OCI-LY3 (cell line): ENCODE measurements around the gene UBE2J1.

Experiments
- H2AFZ ChIP-seq: fragments of 200-600, 300-600 bp; shearing (Covaris generic); 2 replicates; pipeline ENCODE4 v1.6.0; 2014; ENCODE audit warnings: antibody characterized with exemption, low read depth, low read length
- H3K27ac ChIP-seq: fragments of 200-600, 300-600 bp; sonication (generic); 2 replicates; pipeline ENCODE4 v1.5.1; 2014; ENCODE audit warnings: mild to moderate bottlenecking, low read length, moderate library complexity, mixed read lengths
- H3K27me3 ChIP-seq: fragments of 200-600, 300-600 bp; sonication (generic); 2 replicates; pipeline ENCODE4 v1.6.1; 2014; ENCODE audit warnings: low read depth, low read length, mixed read lengths
- H3K36me3 ChIP-seq: fragments of 200-600, 300-600 bp; sonication (generic); replicated peaks from 2 replicates; pipeline ENCODE3; 2014; ENCODE audit warnings: low read depth, low read length, mixed read lengths
- H3K4me1 ChIP-seq: fragments of 300-600, 200-600 bp; sonication (generic); 2 replicates; pipeline ENCODE4 v1.6.1; 2014; ENCODE audit warnings: low read length, mixed read lengths
- H3K4me2 ChIP-seq: fragments of 200-600, 300-600 bp; sonication (generic); 2 replicates; pipeline ENCODE4 v1.6.1; 2014; ENCODE audit warnings: low read length, mixed read lengths
- H3K4me3 ChIP-seq: fragments of 300-600, 200-600 bp; sonication (generic); 2 replicates; pipeline ENCODE4 v1.5.1; 2014; ENCODE audit warnings: antibody characterized with exemption, mild to moderate bottlenecking, low read length, moderate library complexity
- H3K79me2 ChIP-seq: fragments of 300-600, 200-600 bp; shearing (Covaris generic); 2 replicates; pipeline ENCODE4 v1.6.1; 2014; ENCODE audit warnings: mild to moderate bottlenecking, low read length, mixed read lengths
- H3K9ac ChIP-seq: fragments of 300-600, 200-600 bp; shearing (Covaris generic); 2 replicates; pipeline ENCODE4 v1.6.0; 2014; ENCODE audit warnings: mild to moderate bottlenecking, low read length, moderate library complexity
- H3K9me3 ChIP-seq: fragments of 200-600, 300-600 bp; shearing (Covaris generic); 2 replicates; pipeline ENCODE4 v1.6.1; 2014; ENCODE audit warnings: low read length, mixed read lengths; ENCODE audit not compliant: insufficient read depth
- H4K20me1 ChIP-seq: fragments of 200-600, 300-600 bp; sonication (generic); 2 replicates; pipeline ENCODE4 v1.6.1; 2016; ENCODE audit warnings: low read length, mixed read lengths; ENCODE audit not compliant: insufficient read depth
- CTCF ChIP-seq: fragments of 200-600, 300-600 bp; sonication (generic); IDR thresholded peaks from 2 replicates; pipeline ENCODE4 v1.5.1; 2014; ENCODE audit warnings: antibody characterized with exemption, low read length, low read depth
- EZH2phosphoT487 ChIP-seq: fragments of 200-600 bp; shearing (Covaris generic); IDR thresholded peaks from 2 replicates; pipeline ENCODE4 v1.6.1; 2018; ENCODE audit warnings: antibody characterized with exemption, mixed run types, low read depth

UBE2J1 gene

DNA sequence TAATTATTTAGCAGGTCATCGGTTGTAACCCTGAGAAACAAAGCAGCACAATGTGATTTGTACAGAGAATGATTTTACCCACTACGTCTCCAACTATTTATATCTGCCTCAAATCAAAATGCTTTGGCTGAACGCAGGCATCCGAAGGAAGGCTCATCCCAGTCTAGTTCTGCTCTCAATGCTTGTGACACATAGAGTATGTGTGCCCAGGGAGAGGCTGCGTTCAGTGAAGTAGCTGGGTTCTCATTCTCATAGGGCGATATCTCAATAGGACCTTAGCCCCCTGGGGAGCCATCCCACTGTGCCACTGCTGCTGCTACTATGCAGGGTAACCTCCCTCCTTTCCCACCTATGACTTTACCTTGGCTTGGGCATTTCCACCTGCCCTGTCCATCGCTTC, 37.8 kb downstream of the UBE2J1 start:
- no peak overlapping the region for H3K27ac ChIP-seq
- H3K9me3 ChIP-seq = no peaks in the 10 kb centered on the region
- H2AFZ ChIP-seq = no peak overlapping the region
- no peaks in the 10 kb centered on the region for H4K20me1 ChIP-seq
- no peaks in the 10 kb centered on the region for H3K4me1 ChIP-seq
- H3K9ac ChIP-seq = no peak overlapping the region
- H3K79me2 ChIP-seq = no peaks in the 10 kb centered on the region
- no peaks in the 10 kb centered on the region for H3K36me3 ChIP-seq
- no peaks in the 10 kb centered on the region for H3K27me3 ChIP-seq
- no peak overlapping the region for H3K4me3 ChIP-seq
- TF ChIP-seq CTCF (no peak), EZH2phosphoT487 (no peak)
- no peak overlapping the region for H3K4me2 ChIP-seq

DNA sequence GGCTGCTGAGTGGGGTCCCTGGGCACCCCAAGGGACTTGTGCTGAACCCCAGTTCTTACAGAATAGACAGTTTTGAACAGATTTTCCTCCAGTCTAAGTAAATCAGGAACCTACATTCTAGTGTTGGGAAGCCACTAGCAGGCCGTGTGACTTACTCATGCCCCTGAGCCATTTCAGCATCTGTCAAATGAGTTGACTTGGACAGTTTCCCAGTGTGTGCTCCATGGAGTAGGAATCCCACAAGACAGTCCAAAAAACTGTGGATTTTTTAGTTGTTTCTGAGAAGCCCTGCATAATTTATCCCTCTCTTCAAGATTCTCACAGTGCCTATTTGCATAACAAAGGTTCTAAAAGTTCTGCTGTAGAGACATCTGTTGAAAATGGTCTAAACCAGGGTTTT, 39.5 kb downstream of the UBE2J1 start:
- H3K4me2 ChIP-seq = no peak overlapping the region
- H3K27ac ChIP-seq = no peak overlapping the region
- no peaks in the 10 kb centered on the region for H3K4me1 ChIP-seq
- H3K9ac ChIP-seq = no peak overlapping the region
- no peak overlapping the region for H2AFZ ChIP-seq
- no peak for TF ChIP-seq EZH2phosphoT487
- no peak for TF ChIP-seq CTCF
- H3K9me3 ChIP-seq = no peaks in the 10 kb centered on the region
- no peaks in the 10 kb centered on the region for H3K79me2 ChIP-seq
- no peaks in the 10 kb centered on the region for H3K36me3 ChIP-seq
- no peak overlapping the region for H3K4me3 ChIP-seq
- H3K27me3 ChIP-seq = no peaks in the 10 kb centered on the region
- no peaks in the 10 kb centered on the region for H4K20me1 ChIP-seq

- Histone ChIP-seq H3K27me3 (no peaks in the 10 kb centered on the region), H4K20me1 (no peaks in the 10 kb centered on the region), H3K4me2 (no peak overlapping the region), H3K9ac (no peak overlapping the region), H3K36me3 (no peaks in the 10 kb centered on the region), H3K27ac (no peak overlapping the region), H2AFZ (no peak overlapping the region), H3K4me1 (no peaks in the 10 kb centered on the region), H3K9me3 (no peaks in the 10 kb centered on the region), H3K4me3 (no peak overlapping the region), H3K79me2 (no peaks in the 10 kb centered on the region)
- TF ChIP-seq EZH2phosphoT487 = no peak
- no peak for TF ChIP-seq CTCF
Observed at GRCh38 chr6:89311853-89312531, 40.5 kb downstream of the UBE2J1 start.

- Histone ChIP-seq H3K9me3 (no peaks in the 10 kb centered on the region), H2AFZ (no peak overlapping the region), H3K4me3 (no peak overlapping the region), H3K27ac (no peak overlapping the region), H3K27me3 (no peaks in the 10 kb centered on the region), H4K20me1 (no peaks in the 10 kb centered on the region), H3K4me1 (no peaks in the 10 kb centered on the region), H3K9ac (no peak overlapping the region), H3K36me3 (no peaks in the 10 kb centered on the region), H3K4me2 (no peak overlapping the region), H3K79me2 (no peaks in the 10 kb centered on the region)
- TF ChIP-seq EZH2phosphoT487 (no peak), CTCF (no peak)
Observed at GRCh38 chr6:89311530-89311852, 41.0 kb downstream of the UBE2J1 start.
